Daoy (cell line): ENCODE measurements around the gene S100A6. TPM values are rescaled to one million over a fixed set of nuclear protein-coding genes. Genes with fewer than 3 reads are reported as not detected.
"Not testable (repeated sequence)": the region's sequence is repeated elsewhere in the genome, so short reads cannot be mapped to it uniquely, and the experiment has no call there.

ENCODE experiments used
- DNase-seq: peaks from one replicate; pipeline ENCODE4 v3.0.0-alpha.2; 2015; ENCODE audit warnings: low read depth
- total RNA-seq: library from RNA; depleted of rRNA; stranded (reverse); fragments of >200 nt; shearing (Covaris generic); gene quantifications from 2 replicates; pipeline ENCODE4 v1.2.3, GENCODE V29; 2014; rRNA removed

Gene S100A6
- 428 and 491 TPM in 2 replicates for total RNA-seq

DNA sequence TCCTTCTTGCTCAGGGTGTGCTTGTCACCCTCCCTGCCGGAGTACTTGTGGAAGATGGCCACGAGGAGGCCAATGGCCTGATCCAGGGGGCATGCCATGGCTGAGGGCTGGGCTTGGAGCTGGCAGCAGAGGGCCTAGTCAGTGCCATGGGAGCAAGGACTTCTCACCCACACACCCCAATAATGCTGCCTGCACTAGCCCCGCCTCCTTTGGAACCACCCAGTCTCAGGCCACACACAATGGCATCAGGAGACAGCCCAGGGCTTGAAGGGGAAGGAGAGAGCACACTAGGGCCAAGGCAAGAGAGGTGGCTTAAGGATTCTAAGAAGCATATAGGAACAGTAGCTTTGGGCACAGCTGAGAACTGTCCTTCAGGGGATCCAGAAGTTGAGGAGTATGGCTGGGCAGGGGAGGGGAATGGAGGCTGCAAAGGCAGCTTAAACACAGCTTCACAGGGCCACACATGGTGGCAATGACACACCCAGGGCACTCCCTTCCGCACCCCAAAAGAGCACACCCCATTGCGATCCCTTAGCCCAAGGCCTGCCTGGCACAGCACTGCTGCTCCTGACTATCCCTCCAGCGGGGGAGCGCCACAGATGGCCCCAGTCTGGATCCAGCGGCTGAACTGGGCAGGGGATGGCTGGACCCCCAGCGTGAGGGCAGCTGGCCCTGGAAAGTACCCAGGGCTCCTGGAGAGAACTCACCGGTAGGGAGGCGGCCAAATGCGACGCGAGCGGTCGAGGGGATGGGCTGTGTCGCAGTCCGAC, at the start of gene S100A6:
S100A6 (minus strand) TSS at position 750 of the 770 bp plus-strand sequence; CDS start at position 98, 652 bp downstream.
- DNase-seq: peak; percentile 70

DNA sequence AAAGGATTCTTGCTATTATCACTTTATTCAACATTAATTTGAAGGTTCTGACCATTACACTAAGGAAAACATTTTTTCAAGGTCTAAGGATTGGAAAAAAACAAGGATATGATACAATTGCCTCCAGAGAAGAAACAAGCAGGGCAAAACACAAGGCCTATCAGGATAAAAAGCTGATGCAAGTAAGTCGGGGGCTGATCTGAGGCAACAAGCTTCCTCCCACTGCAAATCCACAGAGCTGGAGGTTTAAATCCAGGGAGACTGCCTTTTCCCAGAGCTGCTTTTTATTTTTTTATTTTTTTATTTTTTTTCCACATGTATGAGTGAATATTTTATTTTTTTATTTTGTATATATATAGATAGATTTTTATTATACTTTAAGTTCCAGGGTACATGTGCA, 49.2 kb upstream of the S100A6 start:
- no peak for DNase-seq

DNA sequence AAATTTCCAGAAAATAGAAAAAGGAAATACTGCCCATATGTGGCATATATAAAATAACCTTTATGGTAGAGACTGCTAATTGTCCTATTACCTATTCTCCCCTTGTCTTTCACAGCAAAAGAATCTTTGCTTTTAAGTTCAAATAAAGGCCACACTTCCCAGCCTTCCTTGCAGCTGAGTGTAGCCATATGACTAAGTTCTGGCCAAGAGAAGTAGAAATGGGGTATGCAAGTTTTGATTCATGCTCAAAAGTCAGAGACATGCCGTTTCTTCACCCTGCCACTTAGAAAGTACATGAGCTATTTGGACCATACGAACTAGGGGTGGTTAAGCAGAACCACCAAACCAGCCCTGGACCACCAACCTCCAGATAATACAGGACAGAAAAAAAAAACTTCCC, 48.2 kb upstream of the S100A6 start:
- no peak for DNase-seq

DNA sequence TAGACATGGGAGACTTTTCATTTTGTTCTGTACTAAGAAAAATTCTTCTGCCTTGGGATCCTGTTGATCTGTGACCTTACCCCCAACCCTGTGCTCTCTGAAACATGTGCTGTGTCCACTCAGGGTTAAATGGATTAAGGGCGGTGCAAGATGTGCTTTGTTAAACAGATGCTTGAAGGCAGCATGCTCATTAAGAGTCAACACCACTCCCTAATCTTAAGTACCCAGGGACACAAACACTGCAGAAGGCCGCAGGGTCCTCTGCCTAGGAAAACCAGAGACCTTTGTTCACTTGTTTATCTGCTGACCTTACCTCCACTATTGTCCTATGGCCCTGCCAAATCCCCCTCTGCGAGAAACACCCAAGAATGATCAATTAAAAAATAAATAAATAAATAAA, 47.7 kb upstream of the S100A6 start:
- not testable (repeated sequence) for DNase-seq

GRCh38 chr1:153582836-153583235, 47.0 kb upstream of the S100A6 start:
- DNase-seq: not testable (repeated sequence)

- no peak for DNase-seq
Measured at GRCh38 chr1:153578936-153579335, 43.1 kb upstream of the S100A6 start.

- DNase-seq: no peak
Measured at GRCh38 chr1:153578490-153578889, 42.7 kb upstream of the S100A6 start.

DNA sequence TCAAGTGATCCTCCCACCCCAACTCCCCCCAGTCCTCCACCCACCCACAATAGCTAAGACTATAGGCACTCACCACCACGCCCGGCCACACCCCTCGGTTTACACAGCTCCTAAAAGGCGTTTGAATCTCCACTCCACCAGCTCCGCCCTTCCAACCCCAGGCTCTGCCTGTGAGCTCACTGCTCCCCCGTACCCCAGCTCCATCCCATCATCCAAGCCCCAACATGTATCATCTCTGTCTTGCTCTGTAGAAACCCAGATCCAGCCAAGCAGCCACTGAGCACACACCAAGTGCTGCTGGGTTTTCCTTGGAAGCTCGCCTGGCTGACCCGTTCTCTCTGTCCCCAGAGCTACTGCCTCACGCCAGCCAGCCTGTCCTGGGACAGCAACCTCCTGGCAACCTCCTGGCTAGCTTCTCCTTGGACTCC, 41.8 kb upstream of the S100A6 start:
- DNase-seq: no peak

- DNase-seq: no peak
Measured at GRCh38 chr1:153577138-153577537, 41.3 kb upstream of the S100A6 start.

DNA sequence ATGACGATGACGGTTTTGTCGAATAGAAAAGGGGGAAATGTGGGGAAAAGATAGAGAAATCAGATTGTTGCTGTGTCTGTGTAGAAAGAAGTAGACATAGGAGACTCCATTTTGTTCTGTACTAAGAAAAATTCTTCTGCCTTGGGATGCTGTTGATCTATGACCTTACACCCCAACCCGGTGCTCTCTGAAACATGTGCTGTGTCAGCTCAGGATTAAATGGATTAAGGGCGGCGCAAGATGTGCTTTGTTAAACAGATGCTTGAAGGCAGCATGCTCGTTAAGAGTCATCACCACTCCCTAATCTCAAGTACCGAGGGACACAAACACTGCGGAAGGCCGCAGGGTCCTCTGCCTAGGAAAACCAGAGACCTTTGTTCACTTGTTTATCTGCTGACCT, 39.7 kb upstream of the S100A6 start:
- not testable (repeated sequence) for DNase-seq

- DNase-seq: not testable (repeated sequence)
Measured at GRCh38 chr1:153575081-153575491, 39.3 kb upstream of the S100A6 start.

GRCh38 chr1:153573351-153573750, 37.6 kb upstream of the S100A6 start:
- no peak for DNase-seq

DNA sequence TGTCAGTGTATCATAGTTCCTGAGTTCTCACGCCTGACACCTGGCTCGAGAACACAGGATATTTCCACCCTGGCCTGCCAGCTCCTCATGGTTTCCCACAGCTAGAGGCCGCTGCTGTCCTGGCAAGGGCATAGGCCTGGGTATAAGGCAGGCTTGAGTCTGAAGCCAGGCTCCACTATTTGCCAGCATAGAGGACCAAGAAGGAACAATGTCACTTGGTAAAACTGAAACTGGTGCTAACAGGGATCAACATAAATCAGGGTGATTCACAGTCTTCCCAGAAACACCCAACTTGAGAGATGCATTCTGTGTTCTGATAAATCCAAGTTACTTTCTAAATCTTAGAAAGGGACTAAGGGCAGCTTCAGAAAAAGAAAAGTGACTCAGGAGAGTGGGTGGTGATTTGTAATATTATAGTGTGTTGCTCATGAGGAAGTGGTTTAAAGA, 36.8 kb upstream of the S100A6 start:
- peak; percentile 89 for DNase-seq

GRCh38 chr1:153571706-153572105, 35.9 kb upstream of the S100A6 start:
- DNase-seq: no peak

DNA sequence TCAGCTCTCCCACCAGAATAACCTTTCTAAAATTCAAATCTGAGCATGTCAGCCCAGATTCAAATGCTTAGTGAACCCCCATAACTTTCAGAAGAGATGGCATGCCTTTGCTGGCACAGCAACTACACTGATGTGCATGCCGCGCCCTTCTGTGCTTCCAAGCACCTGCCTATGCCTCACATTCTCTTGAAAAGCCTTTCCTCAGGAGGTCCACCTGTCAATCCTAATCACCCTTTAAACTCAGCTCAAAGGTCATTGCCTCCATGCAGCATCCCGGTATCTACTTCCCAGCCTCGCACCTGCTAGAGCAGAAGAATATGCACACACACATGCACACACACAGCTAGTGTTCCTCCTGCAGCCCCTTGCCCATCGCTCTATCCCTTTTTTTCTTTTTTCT, 35.1 kb upstream of the S100A6 start:
- no peak for DNase-seq

DNA sequence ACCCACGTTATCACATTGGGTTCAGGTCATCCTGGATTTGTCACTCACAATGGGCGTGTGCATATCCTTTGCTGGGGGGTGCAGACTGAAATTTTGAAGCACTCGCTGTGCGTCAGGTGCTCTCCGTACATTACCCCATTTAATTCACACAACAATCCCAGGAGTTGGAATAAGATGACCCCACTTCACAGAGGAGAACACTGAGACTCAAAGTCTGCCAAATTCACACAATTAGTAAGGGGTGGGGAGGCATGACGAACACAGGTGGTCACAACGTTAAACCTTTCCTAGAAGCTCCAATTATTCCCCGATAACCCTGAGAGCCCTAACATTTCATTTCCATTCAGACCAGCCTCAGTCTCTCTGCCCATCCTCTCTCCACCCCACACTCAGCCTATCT, 33.7 kb upstream of the S100A6 start:
- no peak for DNase-seq

DNA sequence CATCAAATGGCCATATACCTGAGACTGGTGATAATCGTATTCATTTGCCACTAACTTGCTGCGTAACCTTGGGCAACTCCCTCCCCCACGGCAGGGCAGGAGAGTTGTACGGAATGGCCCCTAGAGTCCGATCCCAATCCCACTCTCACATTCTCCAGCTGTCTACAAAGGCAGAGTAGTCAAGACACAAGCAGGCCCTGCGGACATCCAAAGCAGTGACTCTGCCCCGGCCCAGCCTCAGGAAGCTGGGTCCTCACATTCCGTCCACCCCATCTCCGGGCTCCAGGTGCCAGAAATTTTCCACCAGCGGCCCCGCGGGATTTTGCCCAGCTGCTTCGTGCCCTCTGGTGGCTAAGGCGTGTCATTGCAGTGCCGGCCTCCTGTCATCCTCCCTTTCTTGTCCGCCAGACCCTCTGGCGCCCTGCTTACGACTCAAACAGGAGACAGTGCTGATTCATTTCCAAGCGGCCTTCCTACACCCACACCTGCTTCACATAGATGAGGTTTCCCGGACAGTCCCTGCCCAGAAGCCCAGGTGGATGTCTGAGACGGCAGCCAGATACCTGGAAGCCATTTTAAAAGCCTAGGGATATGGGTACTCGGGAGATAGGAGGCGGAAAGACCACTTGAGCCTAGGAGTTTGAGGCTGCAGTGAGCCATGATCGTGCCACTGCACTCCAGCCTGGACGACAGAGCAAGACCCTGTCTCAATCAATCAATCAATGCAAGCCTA, 32.7 kb upstream of the S100A6 start:
- peak; percentile 94 for DNase-seq

DNA sequence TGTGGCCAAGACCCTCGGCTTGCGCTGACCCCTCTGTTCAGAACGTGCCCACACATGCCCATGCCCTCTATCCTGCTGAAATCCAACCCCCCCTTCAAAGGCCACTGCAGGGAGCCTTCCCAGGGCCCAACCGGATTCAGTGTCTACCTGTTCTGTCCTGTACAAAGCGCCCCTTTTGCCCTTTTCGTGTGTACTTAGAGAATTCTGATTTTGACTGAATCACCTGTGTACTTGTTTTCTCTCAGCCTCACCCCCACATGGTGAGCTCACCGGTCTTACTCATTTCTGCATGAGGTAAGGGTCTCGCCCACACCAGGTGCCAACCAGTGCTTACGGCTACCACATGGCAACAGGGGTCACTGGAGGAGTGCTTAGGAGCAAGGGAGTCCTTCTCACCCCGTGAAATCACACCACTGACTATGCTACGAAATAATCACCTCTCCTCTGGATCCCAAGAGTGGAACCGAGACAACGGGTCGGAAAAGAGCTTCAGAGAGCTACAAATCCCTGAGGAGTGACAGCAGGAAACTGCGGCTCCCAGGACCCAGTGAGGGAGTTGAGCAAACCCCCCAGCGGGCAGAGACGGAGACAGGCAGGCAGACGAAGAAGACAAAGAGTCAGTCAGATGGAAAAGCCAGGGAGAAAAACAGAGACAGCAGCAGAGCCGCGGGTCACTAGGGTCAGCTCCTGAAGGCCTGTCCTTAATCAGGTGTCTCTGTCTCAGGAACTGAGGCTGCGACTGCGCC, 32.0 kb upstream of the S100A6 start:
- peak; percentile 90 for DNase-seq

DNA sequence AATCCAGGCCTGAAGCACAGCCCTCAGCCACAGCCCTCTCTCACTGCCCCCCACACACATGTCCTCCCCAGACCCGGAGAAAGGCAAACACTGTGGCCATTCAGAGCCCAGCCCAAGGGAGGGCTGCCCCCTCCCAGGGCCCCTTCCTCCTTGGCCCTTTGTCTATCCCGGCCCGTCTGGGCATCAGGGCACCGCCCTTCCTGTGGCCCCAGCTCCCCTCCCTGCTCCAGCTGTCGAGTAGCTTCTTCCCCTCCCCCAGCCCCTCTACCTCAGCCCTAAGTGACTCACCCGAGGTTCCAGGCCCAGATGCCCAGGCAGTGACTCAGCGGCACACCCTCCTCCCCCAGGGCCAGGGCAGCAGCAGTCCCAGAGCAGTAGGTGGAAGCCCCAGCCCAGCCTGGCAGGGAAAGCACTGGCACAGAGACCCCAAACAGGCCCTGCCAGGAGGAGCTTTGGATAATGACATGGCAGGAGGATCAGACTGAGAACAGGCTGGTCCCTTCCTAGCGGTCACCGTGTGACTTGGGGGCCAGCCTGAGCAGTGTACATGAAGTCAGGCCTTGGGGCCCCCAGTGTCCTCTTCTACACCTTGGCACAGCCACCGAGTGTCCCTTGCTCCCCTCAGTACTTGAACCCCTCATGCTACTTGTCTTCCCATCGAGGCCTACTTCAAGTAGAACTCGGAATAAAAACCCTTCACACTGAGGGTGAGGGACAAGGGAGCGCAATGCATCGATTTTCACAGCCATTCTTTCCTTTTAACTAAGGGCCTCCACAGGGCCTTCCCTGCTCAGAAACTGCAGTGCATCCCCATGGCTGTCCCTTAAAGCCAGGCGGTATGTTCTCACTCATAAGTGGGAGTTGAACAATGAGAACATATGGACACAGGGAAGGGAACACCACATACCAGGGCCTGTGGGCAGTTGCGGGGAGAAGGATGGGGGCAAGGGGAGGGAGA, 30.9 kb upstream of the S100A6 start:
- DNase-seq: peak; percentile 100

GRCh38 chr1:153565529-153566374, 30.0 kb upstream of the S100A6 start, which contains the start of gene S100A2:
Gene S100A2, minus strand, starts transcription at chr1:153565844. Its CDS starts 1,967 bp downstream, at chr1:153563877.
- peak; percentile 99 for DNase-seq
